ENCODE data around the gene SEC14L6. TPM values are rescaled to one million over a fixed set of nuclear protein-coding genes. Genes with fewer than 3 reads are reported as not detected.

The SEC14L6 gene
- total RNA-seq, 2 donors from 2014 or later, result 0.27 to 0.56 TPM

DNA sequence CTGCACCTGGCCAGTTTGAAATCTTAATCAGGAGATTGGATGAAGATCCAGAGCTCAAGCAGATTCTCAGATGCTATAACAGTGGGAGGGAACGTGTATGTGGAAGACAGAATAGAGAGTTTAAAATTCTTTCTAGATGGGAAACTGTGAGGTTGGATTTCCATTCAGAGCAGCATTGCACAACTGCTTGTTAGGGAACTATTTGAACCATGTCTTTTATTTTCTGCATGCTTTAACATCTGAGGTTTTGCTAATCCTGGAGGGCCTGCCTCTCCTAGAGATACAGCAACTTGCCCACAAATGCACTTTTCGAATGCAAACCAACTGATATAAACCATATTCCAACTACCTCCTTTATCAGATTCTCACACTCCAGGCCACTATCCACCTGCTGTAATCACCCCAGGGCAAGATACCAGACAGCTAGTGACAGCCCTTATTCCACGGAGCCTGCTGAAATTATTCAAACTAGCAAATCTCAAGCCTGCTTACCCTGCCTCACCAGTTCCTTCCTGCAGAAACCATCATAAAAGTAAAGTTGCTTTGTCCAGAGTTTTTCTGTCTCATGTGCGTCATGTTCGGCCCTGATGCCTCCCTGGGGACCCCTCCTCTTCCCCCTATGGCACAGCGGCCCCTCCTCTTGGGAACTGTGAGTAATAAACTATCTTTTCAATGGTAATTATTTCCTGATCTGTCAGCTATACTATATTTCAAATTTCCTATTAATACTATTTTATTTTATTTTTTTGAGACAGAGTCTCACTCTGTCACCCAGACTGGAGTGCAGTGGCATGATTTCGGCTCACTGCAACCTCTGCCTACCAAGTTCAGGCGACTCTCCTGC, 22.7 kb downstream of the SEC14L6 start:
- Histone ChIP-seq H3K4me3 (no peak overlapping the region), H3K9me3 (no peaks in the 10 kb centered on the region), H3K36me3 (no peaks in the 10 kb centered on the region), H3K27me3 (replicated peaks; ENCODE audit: insufficient read depth) (no peaks in the 10 kb centered on the region), H3K4me1 (ENCODE audit: control insufficient read depth in 1 of 2, low read depth in 2 of 2) (no peaks in the 10 kb centered on the region), H3K27ac (no peak overlapping the region)
- TF ChIP-seq, protein P1, sequence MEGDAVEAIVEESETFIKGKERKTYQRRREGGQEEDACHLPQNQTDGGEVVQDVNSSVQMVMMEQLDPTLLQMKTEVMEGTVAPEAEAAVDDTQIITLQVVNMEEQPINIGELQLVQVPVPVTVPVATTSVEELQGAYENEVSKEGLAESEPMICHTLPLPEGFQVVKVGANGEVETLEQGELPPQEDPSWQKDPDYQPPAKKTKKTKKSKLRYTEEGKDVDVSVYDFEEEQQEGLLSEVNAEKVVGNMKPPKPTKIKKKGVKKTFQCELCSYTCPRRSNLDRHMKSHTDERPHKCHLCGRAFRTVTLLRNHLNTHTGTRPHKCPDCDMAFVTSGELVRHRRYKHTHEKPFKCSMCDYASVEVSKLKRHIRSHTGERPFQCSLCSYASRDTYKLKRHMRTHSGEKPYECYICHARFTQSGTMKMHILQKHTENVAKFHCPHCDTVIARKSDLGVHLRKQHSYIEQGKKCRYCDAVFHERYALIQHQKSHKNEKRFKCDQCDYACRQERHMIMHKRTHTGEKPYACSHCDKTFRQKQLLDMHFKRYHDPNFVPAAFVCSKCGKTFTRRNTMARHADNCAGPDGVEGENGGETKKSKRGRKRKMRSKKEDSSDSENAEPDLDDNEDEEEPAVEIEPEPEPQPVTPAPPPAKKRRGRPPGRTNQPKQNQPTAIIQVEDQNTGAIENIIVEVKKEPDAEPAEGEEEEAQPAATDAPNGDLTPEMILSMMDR (IDR thresholded peaks at IDR 0.05), result no peak
- ATAC-seq (ENCODE audit: insufficient number of reproducible peaks, low FRiP score, low read depth), result no peak
- no peak for DNase-seq (ENCODE audit: low spot score)

DNA sequence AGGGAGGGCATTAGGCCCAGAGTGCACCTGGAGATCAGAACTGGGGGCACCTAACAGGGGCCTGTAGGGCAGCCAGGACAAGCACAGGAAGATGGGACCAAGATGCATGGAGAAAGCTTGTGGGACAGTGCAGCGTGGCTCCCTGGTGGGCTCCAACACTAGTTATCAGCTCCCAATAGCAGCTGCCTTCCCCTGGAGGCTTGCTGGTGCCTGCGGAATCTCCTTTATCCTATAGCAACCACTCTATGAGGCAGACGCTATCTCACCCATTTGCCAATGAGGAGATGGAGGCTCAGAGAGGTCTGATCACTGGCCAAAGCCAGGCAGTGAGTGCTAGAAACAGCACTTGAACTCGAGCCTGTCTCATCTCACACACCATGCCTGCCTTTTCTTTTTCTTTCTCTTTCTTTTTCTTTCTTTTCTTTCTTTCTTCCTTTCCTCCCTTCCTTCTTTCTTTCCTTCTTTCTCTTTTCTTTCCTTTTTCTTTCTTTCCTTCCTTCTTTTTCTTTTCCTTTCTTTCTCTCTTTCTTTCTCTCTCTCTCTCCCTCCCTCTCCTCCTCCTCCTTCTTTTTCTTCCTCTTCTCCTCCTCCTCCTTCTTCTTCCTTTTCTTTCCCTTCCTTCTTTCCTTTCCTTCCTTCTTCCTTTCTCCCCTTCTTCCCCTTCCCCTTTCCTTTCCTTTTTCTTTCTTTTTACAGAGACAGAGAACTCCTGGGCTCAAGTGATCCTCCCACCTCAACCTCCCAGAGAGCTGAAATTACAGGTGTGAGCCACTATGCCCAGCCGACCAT, 25.0 kb downstream of the SEC14L6 start:
- Histone ChIP-seq H3K27ac (no peak overlapping the region), H3K4me3 (no peak overlapping the region), H3K27me3 (replicated peaks; ENCODE audit: insufficient read depth) (no peaks in the 10 kb centered on the region), H3K9me3 (no peaks in the 10 kb centered on the region), H3K36me3 (no peaks in the 10 kb centered on the region), H3K4me1 (ENCODE audit: control insufficient read depth in 1 of 2, low read depth in 2 of 2) (no peaks in the 10 kb centered on the region)
- no peak for DNase-seq (ENCODE audit: low spot score)
- TF ChIP-seq, protein P1 (IDR thresholded peaks at IDR 0.05), result no peak
- ATAC-seq (ENCODE audit: insufficient number of reproducible peaks, low FRiP score, low read depth), result no peak

DNA sequence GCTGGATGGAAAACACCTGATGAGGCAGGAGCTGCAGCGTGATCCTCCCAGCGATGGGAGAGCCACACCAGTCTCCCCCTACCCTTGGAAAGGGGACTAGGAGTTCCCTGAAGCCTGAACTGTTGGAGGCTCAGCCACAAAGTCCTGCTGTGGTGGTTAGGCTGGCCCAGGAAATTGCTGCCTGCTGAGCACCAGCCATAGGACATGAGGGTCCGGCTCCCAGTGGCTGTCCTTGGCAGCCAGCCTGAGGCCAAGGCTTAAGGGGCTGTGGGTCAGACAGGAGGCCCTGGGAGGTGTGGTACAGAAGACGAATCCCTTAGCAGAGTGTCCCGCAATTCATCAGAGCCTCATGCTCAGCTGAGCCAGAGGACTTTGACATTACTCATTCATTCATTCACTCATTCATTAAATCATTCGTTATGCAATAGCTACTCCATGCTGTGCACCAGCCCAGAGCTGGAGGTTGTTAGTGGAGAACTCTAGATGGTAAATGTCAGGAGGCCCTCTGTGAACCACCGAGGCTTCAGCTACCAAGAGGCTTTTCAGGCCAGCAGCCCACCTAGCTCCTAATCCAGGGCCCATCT, 26.6 kb downstream of the SEC14L6 start:
- no peaks in the 10 kb centered on the region for H3K27me3 ChIP-seq (replicated peaks; ENCODE audit: insufficient read depth)
- no peaks in the 10 kb centered on the region for H3K36me3 ChIP-seq
- DNase-seq (ENCODE audit: low spot score), result no peak
- H3K4me1 ChIP-seq (ENCODE audit: control insufficient read depth in 1 of 2, low read depth in 2 of 2), result no peaks in the 10 kb centered on the region
- H3K4me3 ChIP-seq, result no peak overlapping the region
- TF ChIP-seq, protein P1 (IDR thresholded peaks at IDR 0.05), result no peak
- no peak overlapping the region for H3K27ac ChIP-seq
- H3K9me3 ChIP-seq, result no peaks in the 10 kb centered on the region
- no peak for ATAC-seq (ENCODE audit: insufficient number of reproducible peaks, low FRiP score, low read depth)

DNA sequence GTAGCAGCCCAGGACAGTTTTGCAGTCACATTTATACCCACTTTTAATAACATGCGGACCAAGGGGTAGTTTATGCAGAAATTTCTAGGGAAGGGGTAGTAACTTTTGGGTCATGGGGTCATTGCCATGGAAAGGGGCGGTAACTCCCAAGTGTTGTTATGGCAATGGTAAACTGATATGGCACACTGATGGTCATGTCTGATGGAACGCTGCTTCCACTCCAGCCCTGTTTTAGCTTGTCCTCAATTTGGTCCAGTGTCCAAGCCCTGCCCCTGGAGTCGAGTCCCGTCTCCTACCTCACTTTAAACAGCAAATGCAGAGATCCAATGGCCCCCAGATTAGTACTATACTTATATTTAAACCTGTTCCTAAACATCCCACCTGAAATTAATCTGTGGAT, 29.8 kb downstream of the SEC14L6 start:
- DNase-seq (ENCODE audit: low spot score) (no peak), ATAC-seq (ENCODE audit: insufficient number of reproducible peaks, low FRiP score, low read depth) (no peak)
- H3K27ac ChIP-seq, result no peak overlapping the region
- H3K9me3 ChIP-seq, result no peaks in the 10 kb centered on the region
- H3K4me3 ChIP-seq, result no peak overlapping the region
- TF ChIP-seq, protein P1 (IDR thresholded peaks at IDR 0.05), result no peak
- no peaks in the 10 kb centered on the region for H3K4me1 ChIP-seq (ENCODE audit: control insufficient read depth in 1 of 2, low read depth in 2 of 2)
- no peaks in the 10 kb centered on the region for H3K27me3 ChIP-seq (replicated peaks; ENCODE audit: insufficient read depth)
- H3K36me3 ChIP-seq, result no peaks in the 10 kb centered on the region

DNA sequence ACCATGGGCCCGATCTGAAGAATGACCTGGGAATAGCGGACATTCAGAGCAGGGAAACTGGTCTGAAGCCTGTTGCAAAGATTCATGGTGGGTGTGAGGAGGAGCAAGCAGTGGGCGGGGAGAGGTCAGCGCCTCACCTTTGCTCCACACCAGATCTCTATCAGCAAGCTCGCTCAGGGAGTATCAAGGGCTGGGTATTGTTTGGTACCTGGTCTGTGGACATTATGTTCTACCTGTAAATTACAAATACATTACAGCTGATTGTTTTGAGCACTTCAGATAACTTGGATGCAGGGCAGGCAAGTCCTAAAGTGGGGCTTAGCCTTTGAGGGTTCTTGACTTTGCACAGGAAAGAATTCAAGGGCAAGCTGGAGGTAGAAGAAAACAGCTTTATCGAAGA, 30.3 kb downstream of the SEC14L6 start:
- H3K9me3 ChIP-seq, result no peaks in the 10 kb centered on the region
- H3K4me1 ChIP-seq (ENCODE audit: control insufficient read depth in 1 of 2, low read depth in 2 of 2), result no peaks in the 10 kb centered on the region
- no peaks in the 10 kb centered on the region for H3K36me3 ChIP-seq
- H3K4me3 ChIP-seq, result no peak overlapping the region
- H3K27me3 ChIP-seq (replicated peaks; ENCODE audit: insufficient read depth), result no peaks in the 10 kb centered on the region
- DNase-seq (ENCODE audit: low spot score) (no peak), ATAC-seq (ENCODE audit: insufficient number of reproducible peaks, low FRiP score, low read depth) (no peak)
- TF ChIP-seq, protein P1 (IDR thresholded peaks at IDR 0.05), result no peak
- no peak overlapping the region for H3K27ac ChIP-seq

Data from thoracic aorta (tissue), 2 donors.